Measurements from ENCODE around the gene AKR1C1.
"Not testable (repeated sequence)": the region's sequence is repeated elsewhere in the genome, so short reads cannot be mapped to it uniquely, and the experiment has no call there.

AKR1C1 gene

GRCh38 chr10:4990217-4990616 lies 27.0 kb downstream of the AKR1C1 start:
- Mint-ChIP-seq H3K4me1 (no peaks in the 10 kb centered on the region), H3K36me3 (no peaks in the 10 kb centered on the region), H3K4me3 (no peak overlapping the region), H3K9me3 (no peaks in the 10 kb centered on the region), H3K27ac (no peak overlapping the region)
- ATAC-seq (no peak), DNase-seq (ENCODE audit: low spot score in 2 of 2) (no peak)

- not testable (repeated sequence) for H3K9me3 Mint-ChIP-seq; H3K27ac Mint-ChIP-seq; ATAC-seq; DNase-seq (ENCODE audit: low spot score in 2 of 2); H3K4me1 Mint-ChIP-seq; H3K36me3 Mint-ChIP-seq; H3K4me3 Mint-ChIP-seq
Observed at GRCh38 chr10:4991463-4991862, 28.2 kb downstream of the AKR1C1 start.

GRCh38 chr10:4992564-4992963 lies 29.3 kb downstream of the AKR1C1 start:
- H3K4me1 Mint-ChIP-seq; DNase-seq (ENCODE audit: low spot score in 2 of 2); H3K9me3 Mint-ChIP-seq: not testable (repeated sequence)

GRCh38 chr10:4994260-4994659 lies 31.0 kb downstream of the AKR1C1 start:
- H3K4me1 Mint-ChIP-seq; H3K27ac Mint-ChIP-seq; H3K36me3 Mint-ChIP-seq; H3K4me3 Mint-ChIP-seq; ATAC-seq; H3K9me3 Mint-ChIP-seq; DNase-seq (ENCODE audit: low spot score in 2 of 2): not testable (repeated sequence)

More at GRCh38 chr10:4992564-4992963, 29.3 kb downstream of the AKR1C1 start:
- H3K4me3 Mint-ChIP-seq, H3K27ac Mint-ChIP-seq, H3K36me3 Mint-ChIP-seq, ATAC-seq: not testable (repeated sequence)

DNA sequence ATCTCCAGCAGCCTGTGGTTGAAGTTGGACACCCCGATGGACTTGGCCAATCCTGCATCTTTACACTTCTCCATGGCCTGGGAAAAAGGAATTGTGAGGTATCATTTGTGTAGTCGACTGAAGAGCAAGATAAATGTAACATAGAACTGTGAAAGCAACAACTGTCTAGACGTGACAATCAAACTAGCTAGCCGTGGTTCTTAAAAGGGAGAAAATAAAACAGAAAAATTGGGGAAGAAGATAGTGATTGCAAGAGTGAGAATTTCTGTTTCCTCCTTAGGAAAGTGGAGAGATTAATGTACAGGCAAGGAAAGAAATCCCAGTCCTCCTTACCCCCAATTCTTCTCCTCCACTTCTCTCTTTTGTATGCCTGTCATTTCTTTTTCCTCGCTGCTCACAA lies 35.5 kb downstream of the AKR1C1 start:
- DNase-seq (ENCODE audit: low spot score in 2 of 2) (no peak), ATAC-seq (no peak)
- no peak overlapping the region for H3K4me3 Mint-ChIP-seq
- no peaks in the 10 kb centered on the region for H3K4me1 Mint-ChIP-seq
- H3K9me3 Mint-ChIP-seq, result no peaks in the 10 kb centered on the region
- H3K27ac Mint-ChIP-seq, result no peak overlapping the region
- no peaks in the 10 kb centered on the region for H3K36me3 Mint-ChIP-seq

DNA sequence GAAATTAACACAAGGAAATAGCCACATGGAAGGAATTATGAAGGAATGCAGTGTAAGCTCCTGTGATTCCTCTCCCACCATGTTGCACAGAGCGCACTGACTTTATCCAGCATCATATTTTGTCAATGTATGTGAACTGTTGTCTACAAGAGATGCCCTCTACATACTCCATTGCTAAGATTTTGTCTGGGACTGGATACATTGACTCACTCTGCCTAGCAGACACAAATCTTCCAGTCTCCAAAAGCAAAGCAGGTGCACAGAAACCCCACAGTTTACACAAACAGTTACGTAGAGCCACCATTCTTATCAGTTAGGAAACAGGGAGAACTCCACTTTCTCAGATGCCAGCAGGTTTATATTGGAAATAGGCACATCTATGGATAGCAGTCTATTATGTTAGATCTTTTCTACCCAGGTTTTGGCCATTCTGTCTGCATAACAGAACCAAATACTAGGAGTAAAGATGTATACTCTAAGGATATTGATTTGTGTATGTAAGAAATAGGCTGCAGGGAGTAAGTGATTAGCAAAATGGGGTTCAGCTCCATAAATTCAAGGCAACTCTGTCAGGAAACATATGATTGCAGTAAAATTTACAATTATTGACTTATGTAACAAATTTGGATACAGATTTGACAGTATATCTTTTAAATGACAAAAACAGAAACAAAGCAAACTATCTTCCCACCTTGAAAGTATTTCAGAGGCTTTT lies 39.0 kb downstream of the AKR1C1 start:
- no peak for DNase-seq (ENCODE audit: low spot score in 2 of 2)
- Mint-ChIP-seq H3K36me3 (no peaks in the 10 kb centered on the region), H3K4me3 (no peak overlapping the region), H3K9me3 (peaks cover 5% of the 10 kb centered on the region), H3K4me1 (no peaks in the 10 kb centered on the region), H3K27ac (no peak overlapping the region)
- ATAC-seq, result no peak

DNA sequence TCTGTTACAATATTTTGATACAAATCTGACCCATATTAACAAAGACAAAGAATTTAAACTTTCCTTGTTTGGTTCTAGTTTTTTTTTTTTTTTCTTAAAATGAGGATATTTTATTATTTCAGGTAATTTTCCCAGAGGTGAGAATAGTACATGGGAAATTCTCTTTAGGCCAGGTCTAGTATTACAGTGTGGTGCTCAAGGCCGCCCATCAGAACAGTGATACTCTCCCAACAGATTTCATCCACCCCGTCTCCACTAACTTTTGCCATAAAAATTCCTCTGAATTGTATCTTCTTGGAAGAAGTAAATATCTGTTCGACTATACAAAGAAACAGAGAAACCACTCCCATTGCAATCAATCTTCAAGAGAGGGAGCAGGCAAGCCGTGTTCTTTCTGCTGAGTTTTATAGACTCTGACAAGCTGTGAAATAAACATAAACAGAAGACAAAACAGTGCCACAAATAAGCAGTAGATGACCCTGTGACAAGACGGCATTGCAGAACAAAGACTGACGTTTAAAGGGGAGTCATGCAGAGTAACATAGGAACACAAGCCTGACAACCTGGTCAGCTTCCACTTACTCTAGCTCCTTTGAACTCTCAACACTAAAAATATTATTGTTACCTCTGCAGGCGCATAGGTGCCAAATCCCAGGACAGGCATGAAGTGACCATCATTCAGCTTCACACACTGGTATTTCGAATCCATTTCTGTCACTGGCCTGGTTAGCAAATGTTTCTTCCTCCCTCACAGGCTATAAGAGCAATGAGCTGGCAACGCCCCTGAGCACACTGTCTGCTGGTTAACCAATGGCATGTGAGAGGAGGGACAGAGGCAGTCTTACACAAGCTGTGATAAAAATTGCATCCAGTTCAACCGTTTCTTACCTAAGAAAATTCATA lies 40.2 kb downstream of the AKR1C1 start, which contains the start of gene AKR1C2:
TSS of gene AKR1C2 (minus strand) at position 731 of the 903 bp plus-strand sequence. CDS start at position 709, 22 bp downstream.
- ATAC-seq; H3K4me3 Mint-ChIP-seq; DNase-seq (ENCODE audit: low spot score in 2 of 2); H3K36me3 Mint-ChIP-seq; H3K27ac Mint-ChIP-seq; H3K4me1 Mint-ChIP-seq; H3K9me3 Mint-ChIP-seq: not testable (repeated sequence)

- not testable (repeated sequence) for H3K36me3 Mint-ChIP-seq; H3K9me3 Mint-ChIP-seq; H3K4me1 Mint-ChIP-seq; ATAC-seq; H3K27ac Mint-ChIP-seq; DNase-seq (ENCODE audit: low spot score in 2 of 2); H3K4me3 Mint-ChIP-seq
Observed at GRCh38 chr10:5004030-5004385, 40.8 kb downstream of the AKR1C1 start.

DNA sequence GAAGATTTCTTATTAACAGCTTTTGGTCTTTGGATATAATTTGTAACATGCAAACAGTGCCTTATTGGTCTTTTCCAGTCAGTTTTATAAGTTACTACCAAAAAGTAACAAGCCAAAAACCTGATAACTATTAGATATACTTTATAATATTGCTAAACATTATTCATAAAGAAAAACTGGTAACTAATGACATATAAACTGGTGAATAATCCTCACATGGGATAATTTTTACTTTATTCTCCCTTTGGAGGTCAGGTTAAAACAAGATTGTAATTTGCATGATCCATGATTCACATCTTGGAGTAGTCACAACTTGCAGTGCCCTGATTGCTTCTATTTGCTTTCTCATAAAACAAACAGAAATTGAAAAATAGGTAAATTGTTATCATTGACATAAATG lies 41.3 kb downstream of the AKR1C1 start:
- not testable (repeated sequence) for H3K4me1 Mint-ChIP-seq; H3K36me3 Mint-ChIP-seq; ATAC-seq; H3K4me3 Mint-ChIP-seq; H3K27ac Mint-ChIP-seq; H3K9me3 Mint-ChIP-seq; DNase-seq (ENCODE audit: low spot score in 2 of 2)

DNA sequence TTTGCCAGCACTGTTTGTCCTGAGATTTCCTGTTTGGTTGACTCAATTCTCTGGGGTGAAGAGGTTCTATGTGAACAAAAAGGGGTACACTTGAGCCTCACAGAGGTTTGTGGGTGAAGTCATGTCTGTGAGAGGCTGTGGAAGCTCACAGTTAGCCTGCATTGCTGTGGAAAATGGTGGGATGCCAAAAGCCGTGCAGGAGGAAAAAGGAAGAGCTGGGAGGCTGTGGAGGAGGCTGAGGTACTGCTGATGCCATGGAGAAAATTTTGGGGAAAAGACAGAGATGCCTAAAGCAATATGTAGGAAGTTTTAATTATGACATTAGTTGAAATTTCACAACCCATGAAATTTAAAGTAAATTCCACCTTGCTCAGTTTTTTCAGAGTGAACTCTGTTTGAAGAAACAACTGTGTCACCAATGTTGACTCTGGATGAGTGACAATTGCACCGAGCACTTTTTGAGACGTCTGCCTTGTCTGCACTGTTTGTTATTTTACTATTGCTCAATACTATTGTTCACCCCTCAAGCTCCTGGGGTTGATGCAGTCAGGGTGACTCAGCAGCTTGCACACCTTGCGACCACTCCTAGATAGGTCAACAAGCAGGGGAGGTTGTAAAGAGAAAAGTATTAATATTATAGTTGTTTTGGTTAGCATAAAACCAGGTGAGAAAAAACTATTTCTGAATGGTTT lies 45.8 kb downstream of the AKR1C1 start:
- H3K4me1 Mint-ChIP-seq; H3K27ac Mint-ChIP-seq; ATAC-seq; DNase-seq (ENCODE audit: low spot score in 2 of 2); H3K36me3 Mint-ChIP-seq; H3K9me3 Mint-ChIP-seq; H3K4me3 Mint-ChIP-seq: not testable (repeated sequence)

DNA sequence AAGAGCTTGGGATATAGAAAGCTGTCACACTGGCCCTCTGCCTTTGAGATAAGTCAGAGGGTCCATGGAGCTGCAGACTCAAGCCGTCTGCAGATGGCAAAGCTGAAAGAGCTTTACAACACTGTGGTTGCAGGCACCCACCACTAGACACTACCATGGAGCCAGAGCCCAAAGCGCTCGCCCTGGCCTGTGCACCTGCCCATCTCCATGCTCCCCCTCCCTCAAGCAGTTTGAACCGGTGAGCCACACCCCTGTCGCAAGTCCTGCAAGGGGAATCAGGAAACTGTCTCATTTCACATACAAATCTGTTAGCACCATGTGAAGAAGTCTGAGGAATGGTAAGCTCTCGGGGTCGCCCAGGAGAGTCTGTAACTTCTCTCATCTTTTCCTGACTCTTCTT lies 46.8 kb downstream of the AKR1C1 start:
- H3K27ac Mint-ChIP-seq; DNase-seq (ENCODE audit: low spot score in 2 of 2); H3K4me3 Mint-ChIP-seq; H3K9me3 Mint-ChIP-seq; H3K4me1 Mint-ChIP-seq; H3K36me3 Mint-ChIP-seq: not testable (repeated sequence)
- peak; percentile 37 for ATAC-seq

GRCh38 chr10:5011392-5011791 lies 48.2 kb downstream of the AKR1C1 start:
- not testable (repeated sequence) for H3K4me1 Mint-ChIP-seq; DNase-seq (ENCODE audit: low spot score in 2 of 2); H3K27ac Mint-ChIP-seq; H3K36me3 Mint-ChIP-seq; H3K4me3 Mint-ChIP-seq; H3K9me3 Mint-ChIP-seq; ATAC-seq

DNA sequence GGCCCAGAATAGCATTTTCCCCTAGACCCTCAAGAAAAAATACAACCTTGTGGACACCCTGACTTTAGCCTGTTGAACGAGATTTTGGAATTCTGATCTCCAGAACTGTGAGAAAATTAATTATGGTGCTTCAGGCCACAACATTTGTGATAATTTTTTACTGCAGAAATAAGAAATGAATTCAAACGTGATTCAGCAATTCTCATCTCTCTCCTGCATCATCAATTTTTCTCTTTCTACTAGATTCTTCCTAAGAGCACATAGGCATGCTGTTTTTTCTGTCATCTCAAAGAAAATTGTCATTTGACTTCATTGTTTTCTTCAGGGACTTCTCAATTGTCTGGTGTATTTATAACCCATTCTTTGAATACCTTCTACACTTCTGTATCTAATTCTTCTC lies 49.4 kb downstream of the AKR1C1 start:
- no peak overlapping the region for H3K27ac Mint-ChIP-seq
- H3K4me3 Mint-ChIP-seq, result no peak overlapping the region

DNA sequence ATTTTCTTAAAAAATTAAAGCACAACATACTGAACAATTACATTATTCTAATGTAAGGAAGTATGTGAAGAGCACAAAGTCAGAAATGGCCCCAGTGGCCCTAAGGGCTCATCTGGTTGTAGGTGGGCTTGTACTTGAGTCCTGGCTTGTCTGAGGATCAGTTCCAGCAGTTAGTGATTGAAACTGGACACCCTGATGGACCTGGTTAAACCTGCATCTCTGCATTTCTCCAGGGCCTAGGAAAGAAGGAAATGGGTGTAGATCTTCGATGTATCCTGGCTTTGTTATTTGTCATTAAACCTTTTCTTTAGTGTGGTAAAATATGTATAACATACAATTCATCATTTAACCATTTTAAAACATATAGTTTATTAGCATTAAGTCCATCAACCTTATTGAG lies 50.2 kb downstream of the AKR1C1 start:
- no peak for ATAC-seq
- no peak overlapping the region for H3K4me3 Mint-ChIP-seq
- H3K27ac Mint-ChIP-seq, result no peak overlapping the region
- H3K36me3 Mint-ChIP-seq, result no peaks in the 10 kb centered on the region
- no peaks in the 10 kb centered on the region for H3K9me3 Mint-ChIP-seq
- no peaks in the 10 kb centered on the region for H3K4me1 Mint-ChIP-seq
- DNase-seq (ENCODE audit: low spot score in 2 of 2), result no peak

More for the DNA sequence above, 49.4 kb downstream of the AKR1C1 start:
- H3K9me3 Mint-ChIP-seq, result no peaks in the 10 kb centered on the region
- DNase-seq (ENCODE audit: low spot score in 2 of 2) (no peak), ATAC-seq (no peak)
- H3K4me1 Mint-ChIP-seq, result no peaks in the 10 kb centered on the region
- H3K36me3 Mint-ChIP-seq, result no peaks in the 10 kb centered on the region

- H3K27ac Mint-ChIP-seq; DNase-seq (ENCODE audit: low spot score in 2 of 2); H3K4me3 Mint-ChIP-seq; H3K36me3 Mint-ChIP-seq; H3K4me1 Mint-ChIP-seq; H3K9me3 Mint-ChIP-seq; ATAC-seq: not testable (repeated sequence)
Observed at GRCh38 chr10:5014200-5014910, 51.1 kb downstream of the AKR1C1 start.
